HG02571 (cell line): Measurements from ENCODE around the gene DOCK1.

Experiments used
- ATAC-seq: cut with Tn5 transposase; IDR thresholded peaks from one replicate; pipeline ENCODE4 v1.9.1; 2021; ENCODE audit warnings: mild to moderate bottlenecking, moderate library complexity; ENCODE audit not compliant: unreplicated experiment

DOCK1 gene

GRCh38 chr10:127440371-127440770 is 535.1 kb downstream of the DOCK1 start:
- no peak for ATAC-seq

GRCh38 chr10:127441350-127442219 is 536.4 kb downstream of the DOCK1 start:
- ATAC-seq = no peak

- ATAC-seq = no peak
Measured at GRCh38 chr10:127442220-127442525, 536.9 kb downstream of the DOCK1 start.

GRCh38 chr10:127444155-127444554 is 538.9 kb downstream of the DOCK1 start:
- ATAC-seq = no peak

GRCh38 chr10:127447197-127447596 is 542.0 kb downstream of the DOCK1 start:
- ATAC-seq = no peak

GRCh38 chr10:127449490-127449889 is 544.3 kb downstream of the DOCK1 start:
- no peak for ATAC-seq

- ATAC-seq = no peak
Measured at GRCh38 chr10:127450644-127451043, 545.4 kb downstream of the DOCK1 start.

GRCh38 chr10:127451628-127452027 is 546.4 kb downstream of the DOCK1 start:
- no peak for ATAC-seq

GRCh38 chr10:127452568-127452967 is 547.3 kb downstream of the DOCK1 start:
- ATAC-seq = no peak

- no peak for ATAC-seq
Measured at GRCh38 chr10:127453706-127454105, 548.5 kb downstream of the DOCK1 start.

GRCh38 chr10:127456122-127456521 is 550.9 kb downstream of the DOCK1 start:
- ATAC-seq = no peak

- ATAC-seq = no peak
Measured at GRCh38 chr10:127458016-127458810, 553.0 kb downstream of the DOCK1 start.

GRCh38 chr10:127458829-127459228 is 553.6 kb downstream of the DOCK1 start:
- ATAC-seq = no peak

- no peak for ATAC-seq
Measured at GRCh38 chr10:127459918-127460317, 554.7 kb downstream of the DOCK1 start.

- no peak for ATAC-seq
Measured at GRCh38 chr10:127462643-127463295, 557.5 kb downstream of the DOCK1 start.

- no peak for ATAC-seq
Measured at GRCh38 chr10:127463548-127463947, 558.3 kb downstream of the DOCK1 start.

GRCh38 chr10:127464561-127464960 is 559.3 kb downstream of the DOCK1 start:
- ATAC-seq = no peak

- no peak for ATAC-seq
Measured at GRCh38 chr10:127467811-127468210, 562.6 kb downstream of the DOCK1 start.

- ATAC-seq = no peak
Measured at GRCh38 chr10:127468632-127469031, 563.4 kb downstream of the DOCK1 start.

- no peak for ATAC-seq
Measured at GRCh38 chr10:127470911-127471310, 565.7 kb downstream of the DOCK1 start.

- ATAC-seq = no peak
Measured at GRCh38 chr10:127472976-127473375, 567.7 kb downstream of the DOCK1 start.

- no peak for ATAC-seq
Measured at GRCh38 chr10:127474501-127474900, 569.3 kb downstream of the DOCK1 start.
